ENCODE data around the gene CATSPERB. TPM values are rescaled to one million over a fixed set of nuclear protein-coding genes. Genes with fewer than 3 reads are reported as not detected.

Gene CATSPERB
- total RNA-seq, 1 donor from 2014 or later: 3.0 TPM

- Histone ChIP-seq H3K4me3 (no peak overlapping the region), H3K4me1 (no peaks in the 10 kb centered on the region), H3K9me3 (no peaks in the 10 kb centered on the region), H3K36me3 (no peaks in the 10 kb centered on the region), H3K27ac (no peak overlapping the region), H3K27me3 (peaks cover 6% of the 10 kb centered on the region)
- intact Hi-C loops (cut with DNase I): no loop called here
- no peak for ATAC-seq
- TF ChIP-seq CTCF (IDR thresholded peaks at IDR 0.05): no peak
- DNase-seq: no peak
Observed at GRCh38 chr14:91582761-91583160, 149.1 kb downstream of the CATSPERB start.

- intact Hi-C loops (cut with DNase I): no loop called here
- H3K4me1 ChIP-seq: no peaks in the 10 kb centered on the region
- no peaks in the 10 kb centered on the region for H3K9me3 ChIP-seq
- no peak overlapping the region for H3K4me3 ChIP-seq
- H3K36me3 ChIP-seq: no peaks in the 10 kb centered on the region
- H3K27me3 ChIP-seq: peaks cover 8% of the 10 kb centered on the region
- H3K27ac ChIP-seq: no peak overlapping the region
- ATAC-seq: no peak
- TF ChIP-seq CTCF (IDR thresholded peaks at IDR 0.05): no peak
- DNase-seq: no peak
Observed at GRCh38 chr14:91580876-91581577, 150.9 kb downstream of the CATSPERB start.

GRCh38 chr14:91577632-91578233 is 154.2 kb downstream of the CATSPERB start:
- Histone ChIP-seq H3K4me1 (no peaks in the 10 kb centered on the region), H3K9me3 (no peaks in the 10 kb centered on the region), H3K36me3 (no peaks in the 10 kb centered on the region), H3K4me3 (no peak overlapping the region), H3K27ac (no peak overlapping the region), H3K27me3 (peaks cover 21% of the 10 kb centered on the region)
- ATAC-seq (no peak), DNase-seq (no peak)
- TF ChIP-seq CTCF (IDR thresholded peaks at IDR 0.05): no peak
- intact Hi-C loops (cut with DNase I): no loop called here

GRCh38 chr14:91575469-91576208 is 156.2 kb downstream of the CATSPERB start:
- no peaks in the 10 kb centered on the region for H3K4me1 ChIP-seq
- no peak overlapping the region for H3K4me3 ChIP-seq
- H3K27me3 ChIP-seq: peaks cover 14% of the 10 kb centered on the region
- no peak for TF ChIP-seq CTCF (IDR thresholded peaks at IDR 0.05)
- DNase-seq (no peak), ATAC-seq (no peak)
- intact Hi-C loops (cut with DNase I): no loop called here
- no peaks in the 10 kb centered on the region for H3K9me3 ChIP-seq
- no peak overlapping the region for H3K27ac ChIP-seq
- no peaks in the 10 kb centered on the region for H3K36me3 ChIP-seq

- peak overlapping the region; percentile 47 for H3K4me3 ChIP-seq
- no peaks in the 10 kb centered on the region for H3K9me3 ChIP-seq
- peak; percentile 82 for DNase-seq
- no peaks in the 10 kb centered on the region for H3K36me3 ChIP-seq
- intact Hi-C loops (cut with DNase I): no loop called here
- no peak for TF ChIP-seq CTCF (IDR thresholded peaks at IDR 0.05)
- peak; percentile 87 for ATAC-seq
- H3K27ac ChIP-seq: no peak overlapping the region
- no peaks in the 10 kb centered on the region for H3K4me1 ChIP-seq
- H3K27me3 ChIP-seq: peaks cover 14% of the 10 kb centered on the region
Observed at GRCh38 chr14:91573894-91574837, 157.7 kb downstream of the CATSPERB start.

Measured in upper lobe of right lung (tissue), 1 donor.